HG03196 (cell line): ENCODE measurements around the gene HOXA9.

Experiments
- ATAC-seq: cut with Tn5 transposase; IDR thresholded peaks from one replicate; pipeline ENCODE4 v1.9.1; 2021; ENCODE audit not compliant: unreplicated experiment

Gene HOXA9

GRCh38 chr7:27165996-27166530 lies 726 bp upstream of the HOXA9 start:
- no peak for ATAC-seq

- no peak for ATAC-seq
These were observed 809 bp downstream of the HOXA9 start for GRCh38 chr7:27164367-27165088.

- ATAC-seq, result no peak
These were observed 1.3 kb downstream of the HOXA9 start for GRCh38 chr7:27164045-27164366.

- ATAC-seq, result no peak
These were observed 1.9 kb downstream of the HOXA9 start for GRCh38 chr7:27163288-27164044.

- ATAC-seq, result no peak
These were observed 2.6 kb downstream of the HOXA9 start for GRCh38 chr7:27162561-27163287.

- ATAC-seq, result no peak
These were observed 3.4 kb downstream of the HOXA9 start for GRCh38 chr7:27161721-27162560.

- ATAC-seq, result no peak
These were observed 4.1 kb downstream of the HOXA9 start for GRCh38 chr7:27161214-27161720.

GRCh38 chr7:27160546-27161213 lies 4.7 kb downstream of the HOXA9 start:
- no peak for ATAC-seq

- no peak for ATAC-seq
These were observed 5.2 kb downstream of the HOXA9 start for GRCh38 chr7:27160145-27160545.

GRCh38 chr7:27159266-27160144 lies 5.8 kb downstream of the HOXA9 start:
- ATAC-seq, result no peak

GRCh38 chr7:27158436-27159265 lies 6.7 kb downstream of the HOXA9 start:
- no peak for ATAC-seq

GRCh38 chr7:27157702-27158431 lies 7.5 kb downstream of the HOXA9 start:
- no peak for ATAC-seq

- no peak for ATAC-seq
These were observed 8.2 kb downstream of the HOXA9 start for GRCh38 chr7:27156916-27157701.

- no peak for ATAC-seq
These were observed 8.8 kb downstream of the HOXA9 start, which contains the start of gene HOXA7 for GRCh38 chr7:27156508-27156898. Gene HOXA7 (minus strand): TSS chr7:27156675. CDS start chr7:27156545, 130 bp downstream.

- no peak for ATAC-seq
These were observed 9.4 kb downstream of the HOXA9 start for GRCh38 chr7:27155816-27156507.
